HG02763 (cell line): ENCODE data around the gene DPF1.

ENCODE experiments used
- ATAC-seq: cut with Tn5 transposase; IDR thresholded peaks from one replicate; pipeline ENCODE4 v1.9.1; 2021; ENCODE audit warnings: mild to moderate bottlenecking, moderate library complexity; ENCODE audit not compliant: unreplicated experiment

The DPF1 gene

GRCh38 chr19:38168637-38169036, 55.4 kb downstream of the DPF1 start:
- no peak for ATAC-seq

- ATAC-seq, result no peak
Observed at GRCh38 chr19:38165335-38165734, 58.7 kb downstream of the DPF1 start.

- no peak for ATAC-seq
Observed at GRCh38 chr19:38164526-38164925, 59.5 kb downstream of the DPF1 start.

GRCh38 chr19:38163419-38164290, 60.4 kb downstream of the DPF1 start:
- no peak for ATAC-seq

- no peak for ATAC-seq
Observed at GRCh38 chr19:38162632-38163031, 61.4 kb downstream of the DPF1 start.

GRCh38 chr19:38162094-38162493, 61.9 kb downstream of the DPF1 start:
- ATAC-seq, result no peak
